ENCODE measurements around the gene PARD3.

DNA sequence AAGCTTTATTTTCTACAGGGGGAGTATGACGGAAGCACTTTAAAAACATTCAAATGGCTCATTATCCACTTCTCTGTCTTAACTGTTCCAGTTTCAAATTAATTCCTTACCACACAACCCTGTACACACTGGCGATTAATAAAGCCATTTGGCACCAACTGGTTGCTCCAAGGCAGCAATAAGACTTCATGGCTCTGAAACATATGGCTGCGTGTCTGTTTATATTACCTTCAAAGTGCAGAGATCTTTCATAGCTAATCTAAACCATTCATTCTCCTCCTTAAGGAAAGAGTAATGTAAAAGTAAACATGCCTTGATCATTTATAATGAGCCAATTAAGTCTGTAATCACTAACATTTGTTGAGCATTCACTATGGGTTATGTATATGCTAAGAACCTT, 325.7 kb downstream of the PARD3 start:
- TF ChIP-seq POLR2A (IDR thresholded peaks at IDR 0.05; ENCODE audit: low read depth): no peak
- TF ChIP-seq, protein P1, sequence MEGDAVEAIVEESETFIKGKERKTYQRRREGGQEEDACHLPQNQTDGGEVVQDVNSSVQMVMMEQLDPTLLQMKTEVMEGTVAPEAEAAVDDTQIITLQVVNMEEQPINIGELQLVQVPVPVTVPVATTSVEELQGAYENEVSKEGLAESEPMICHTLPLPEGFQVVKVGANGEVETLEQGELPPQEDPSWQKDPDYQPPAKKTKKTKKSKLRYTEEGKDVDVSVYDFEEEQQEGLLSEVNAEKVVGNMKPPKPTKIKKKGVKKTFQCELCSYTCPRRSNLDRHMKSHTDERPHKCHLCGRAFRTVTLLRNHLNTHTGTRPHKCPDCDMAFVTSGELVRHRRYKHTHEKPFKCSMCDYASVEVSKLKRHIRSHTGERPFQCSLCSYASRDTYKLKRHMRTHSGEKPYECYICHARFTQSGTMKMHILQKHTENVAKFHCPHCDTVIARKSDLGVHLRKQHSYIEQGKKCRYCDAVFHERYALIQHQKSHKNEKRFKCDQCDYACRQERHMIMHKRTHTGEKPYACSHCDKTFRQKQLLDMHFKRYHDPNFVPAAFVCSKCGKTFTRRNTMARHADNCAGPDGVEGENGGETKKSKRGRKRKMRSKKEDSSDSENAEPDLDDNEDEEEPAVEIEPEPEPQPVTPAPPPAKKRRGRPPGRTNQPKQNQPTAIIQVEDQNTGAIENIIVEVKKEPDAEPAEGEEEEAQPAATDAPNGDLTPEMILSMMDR (IDR thresholded peaks at IDR 0.05): no peak
- no peak for TF ChIP-seq POLR2AphosphoS5 (IDR thresholded peaks at IDR 0.05)
- TF ChIP-seq EP300 (IDR thresholded peaks at IDR 0.05): no peak
